Left colon (tissue), 2 donors: ENCODE data around the gene EMC7. TPM values are rescaled to one million over a fixed set of nuclear protein-coding genes. Genes with fewer than 3 reads are reported as not detected.
"Not testable (repeated sequence)": the region's sequence is repeated elsewhere in the genome, so short reads cannot be mapped to it uniquely, and the experiment has no call there.

Source experiments
- ATAC-seq: fragments of 200-7000 bp; cut with Tn5 transposase; one replicate; pipeline ENCODE4 v1.9.1; 2020; ENCODE audit warnings: mild to moderate bottlenecking, moderate library complexity
- DNase-seq, 2 donors: peaks; one replicate each; pipeline ENCODE4 v3.0.0-alpha.2; 2020
- intact Hi-C, 2 donors: fragments of 100-400 bp; cut with DNase I in 1 of 2; cut with micrococcal nuclease in 1 of 2; formaldehyde crosslinking; loops; one replicate each; pipeline versions ENCODE4 v1.11.2 to v1.14.0; 2022; cut with DNase I, micrococcal nuclease
- total RNA-seq, 2 donors: library from RNA; stranded (reverse); fragmentation: NEBNext Ultra II Directional; extraction: Animal tissue kit (Norgen Biotek cat#: 25700); gene quantifications; one replicate each; pipeline ENCODE4 v1.2.1, GENCODE V29; 2021
- donor health status: DM: no; HTN: no; CAD: no.
- donor health status: DM: yes; HTN: yes; CAD: no.

The EMC7 gene
- total RNA-seq, 2 donors from 2014 or later, result 66.3 to 67.4 TPM

GRCh38 chr15:34102175-34102925 lies 688 bp upstream of the EMC7 start:
- intact Hi-C loops, result loop anchor here in 1 of 2 donors (5.0 kb wide), 1 partner anchor 120 kb away; no protein-coding TSS in a partner anchor
- no peak for DNase-seq
- ATAC-seq, result peak; percentile 26

- DNase-seq (no peak), ATAC-seq (no peak)
- intact Hi-C loops, result loop anchor here in 1 of 2 donors (5.0 kb wide), 1 partner anchor 122 kb away; no protein-coding TSS in a partner anchor
Measured at GRCh38 chr15:34099914-34100313, 1.7 kb downstream of the EMC7 start.

- DNase-seq (no peak), ATAC-seq (no peak)
- intact Hi-C loops, result no loop called here
Measured at GRCh38 chr15:34085746-34086145, 15.9 kb downstream of the EMC7 start.

GRCh38 chr15:34084086-34084485 lies 17.6 kb downstream of the EMC7 start:
- DNase-seq (peak; percentile 24 to 63), ATAC-seq (peak; percentile 69)
- intact Hi-C loops, result no loop called here

GRCh38 chr15:34079904-34080303 lies 21.8 kb downstream of the EMC7 start:
- intact Hi-C loops, result no loop called here

GRCh38 chr15:34078900-34079299 lies 22.8 kb downstream of the EMC7 start:
- intact Hi-C loops, result no loop called here
- DNase-seq (no peak), ATAC-seq (peak; percentile 81)

More at GRCh38 chr15:34079904-34080303, 21.8 kb downstream of the EMC7 start:
- ATAC-seq, result peak; percentile 94
- no peak for DNase-seq

GRCh38 chr15:34076785-34077184 lies 24.9 kb downstream of the EMC7 start:
- intact Hi-C loops, result no loop called here
- no peak for DNase-seq
- ATAC-seq, result no peak

- ATAC-seq, result no peak
- intact Hi-C loops, result no loop called here
- DNase-seq, result no peak
Measured at GRCh38 chr15:34070003-34070402, 31.7 kb downstream of the EMC7 start.

- no peak for DNase-seq
- intact Hi-C loops, result loop anchor here in 1 of 2 donors (10.0 kb wide), 1 partner anchor 149 kb away; the partner anchor contains the start of gene KATNBL1
- ATAC-seq, result no peak
Measured at GRCh38 chr15:34065941-34066340, 35.7 kb downstream of the EMC7 start.

GRCh38 chr15:34065261-34065660 lies 36.4 kb downstream of the EMC7 start:
- ATAC-seq (no peak), DNase-seq (no peak)
- intact Hi-C loops, result loop anchor here in 1 of 2 donors (10.0 kb wide), 1 partner anchor 150 kb away; the partner anchor contains the start of gene KATNBL1

- no peak for DNase-seq
- no peak for ATAC-seq
- intact Hi-C loops, result loop anchor here (5.0 to 10.0 kb wide), 2 partner anchors 148 to 150 kb away; partner anchors contain the start of gene KATNBL1 (in 2 of the 2)
Measured at GRCh38 chr15:34064438-34064837, 37.2 kb downstream of the EMC7 start.

GRCh38 chr15:34059946-34060345 lies 41.7 kb downstream of the EMC7 start:
- ATAC-seq (no peak), DNase-seq (no peak)
- intact Hi-C loops, result loop anchor here (5.0 to 10.0 kb wide), 2 partner anchors 152 to 155 kb away; partner anchors contain the start of gene KATNBL1 (in 2 of the 2)

GRCh38 chr15:34059476-34059875 lies 42.2 kb downstream of the EMC7 start:
- ATAC-seq (no peak), DNase-seq (no peak)
- intact Hi-C loops, result no loop called here

- no peak for ATAC-seq
- intact Hi-C loops, result no loop called here
- no peak for DNase-seq
Measured at GRCh38 chr15:34056911-34057310, 44.8 kb downstream of the EMC7 start.

- DNase-seq (no peak), ATAC-seq (no peak)
- intact Hi-C loops, result no loop called here
Measured at GRCh38 chr15:34055868-34056595, 45.6 kb downstream of the EMC7 start.

GRCh38 chr15:34054081-34054707 lies 47.5 kb downstream of the EMC7 start:
- DNase-seq, result no peak
- intact Hi-C loops, result no loop called here
- ATAC-seq, result no peak

- ATAC-seq, intact Hi-C loops, DNase-seq: not testable (repeated sequence)
Measured at GRCh38 chr15:34050385-34050784, 51.3 kb downstream of the EMC7 start.

GRCh38 chr15:34049112-34049511 lies 52.5 kb downstream of the EMC7 start:
- DNase-seq (no peak), ATAC-seq (no peak)
- intact Hi-C loops, result no loop called here
